ENCODE results near the gene CMTM8. TPM values are rescaled to one million over a fixed set of nuclear protein-coding genes. Genes with fewer than 3 reads are reported as not detected.

CMTM8 gene
- total and polyA plus RNA-seq, 2 of the 8 experiments (the other 6 are each of a cell fraction or from before 2014, with no cell fraction given) = 10.5 to 22.4 TPM

DNA sequence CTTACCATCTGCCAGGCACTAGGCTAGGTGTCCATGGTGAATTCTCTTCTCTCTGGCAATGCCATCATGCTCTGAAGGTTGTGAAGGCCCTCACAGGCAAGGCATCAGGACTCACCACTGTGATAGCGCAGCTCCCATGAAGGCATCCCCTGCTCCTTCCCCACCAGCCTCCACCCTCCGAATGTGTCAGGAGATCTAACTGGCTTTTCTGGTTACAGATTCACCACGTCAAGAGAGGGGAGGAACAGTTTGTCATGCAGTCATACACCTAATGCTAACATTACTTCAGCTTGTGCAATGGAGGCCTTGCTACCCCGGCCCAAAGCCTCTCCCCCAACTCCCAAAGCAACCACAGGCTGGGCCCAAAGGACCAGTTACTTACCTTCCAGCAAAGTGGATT, 8.9 kb upstream of the CMTM8 start:
- DNase-seq (ENCODE audit: low read depth in 1 of 2, low spot score in 2 of 2) (no peak), FAIRE-seq (no peak)
- POLR2A ChIA-PET (ENCODE audit: partially characterized antibody) = no interaction called here
- Histone ChIP-seq H3K23me2 (ENCODE audit: low read depth, low read length) (no peaks in the 10 kb centered on the region), H4K8ac (ENCODE audit: extremely low read depth, insufficient read depth, low read length) (no peak overlapping the region), H3K27ac (ENCODE audit: low read depth, low read length) (no peak overlapping the region), H3K4me2 (ENCODE audit: insufficient read depth in 1 of 2, low read depth in 2 of 2, low read length in 2 of 2) (no peak overlapping the region), H2AK5ac (ENCODE audit: low read depth, low read length) (no peak overlapping the region), H3K14ac (ENCODE audit: insufficient read length) (no peak overlapping the region), H3K4me1 (replicated peaks in 1 of 4; ENCODE audit: control insufficient read depth in 3 of 4, insufficient read depth in 4 of 4, low read length in 3 of 4) (no peaks in the 10 kb centered on the region), H2BK120ac (replicated peaks; ENCODE audit: low read depth, low read length) (no peak overlapping the region), H3K9ac (replicated peaks in 1 of 4; ENCODE audit: extremely low read depth in 1 of 4, low read depth in 3 of 4, low read length in 3 of 4) (no peak overlapping the region), H2AFZ (ENCODE audit: low read length) (no peak overlapping the region), H3K56ac (replicated peaks; ENCODE audit: insufficient read length, low read depth, low read length) (no peak overlapping the region), H2BK5ac (ENCODE audit: low read depth, low read length) (no peak overlapping the region), H2BK12ac (ENCODE audit: low read depth, low read length) (no peak overlapping the region), H2BK20ac (ENCODE audit: low read length) (no peak overlapping the region), H3K79me2 (ENCODE audit: control insufficient read depth in 1 of 2, insufficient read depth in 2 of 2, low read length in 2 of 2) (no peaks in the 10 kb centered on the region), H3K36me3 (ENCODE audit: control insufficient read depth in 2 of 4, insufficient read depth in 4 of 4, low read length in 3 of 4) (no peaks in the 10 kb centered on the region), H3K18ac (ENCODE audit: extremely low read depth, low read length) (no peak overlapping the region), H3K4me3 (ENCODE audit: extremely low read depth in 1 of 4, insufficient read depth in 2 of 4, low read depth in 3 of 4, low read length in 4 of 4) (no peak overlapping the region), H3K79me1 (ENCODE audit: low read depth, low read length) (no peaks in the 10 kb centered on the region), H2BK15ac (ENCODE audit: low read length) (no peak overlapping the region), H3K23ac (ENCODE audit: insufficient read length) (no peak overlapping the region), H4K91ac (replicated peaks; ENCODE audit: insufficient read length, low read length) (no peak overlapping the region), H4K20me1 (replicated peaks in 1 of 2; ENCODE audit: control insufficient read depth in 1 of 2, insufficient read depth in 2 of 2, low read length in 2 of 2) (peaks cover 0 to 2% of the 10 kb centered on the region in 2 experiments), H3K9me3 (ENCODE audit: insufficient read depth in 2 of 2, low read depth in 1 of 2, low read length in 1 of 2) (no peaks in the 10 kb centered on the region), H3K4ac (replicated peaks; ENCODE audit: insufficient read length, low read depth, low read length) (no peak overlapping the region), H3K27me3 (replicated peaks in 1 of 4; ENCODE audit: control insufficient read depth in 3 of 4, extremely low read depth in 1 of 4, insufficient read depth in 3 of 4, low read length in 3 of 4) (no peaks in the 10 kb centered on the region), H4K5ac (ENCODE audit: insufficient read length, low read depth, low read length) (no peak overlapping the region)
- TF ChIP-seq BCL11A (IDR thresholded peaks at IDR 0.05; ENCODE audit: low read depth in 2 of 2, low read length in 2 of 2) (no peak), CTBP2 (IDR thresholded peaks at IDR 0.05; ENCODE audit: borderline replicate concordance, insufficient read depth, insufficient read length, low read length) (no peak), RBBP5 (IDR thresholded peaks at IDR 0.05; ENCODE audit: borderline replicate concordance, low read depth, low read length) (no peak), SIX5 (IDR thresholded peaks at IDR 0.05; ENCODE audit: low read depth, low read length) (no peak), GTF2F1 (IDR thresholded peaks at IDR 0.05; ENCODE audit: borderline replicate concordance, low read depth, low read length) (no peak), TAF7 (optimal IDR thresholded peaks at IDR 0.05; ENCODE audit: borderline replicate concordance, low read depth, low read length) (no peak), MAFK (IDR thresholded peaks at IDR 0.05; ENCODE audit: low read depth, low read length) (no peak), CEBPB (IDR thresholded peaks at IDR 0.05; ENCODE audit: low read depth, low read length) (no peak), ZNF274 (IDR thresholded peaks at IDR 0.05; ENCODE audit: borderline replicate concordance, extremely low read depth, low read length) (no peak)
- CTCF ChIA-PET (ENCODE audit: partially characterized antibody) = interaction anchor here (0.8 to 2.3 kb wide), 4 partner anchors 10 to 107 kb away, joined by 3 to 13 read pairs (median 4); partner anchors contain the start of gene CMTM8
- 91% methylated on average over 4 of the region's 4 CpGs; no CpG with 5 or more reads in 1 of the 2 experiments for WGBS, 2 experiments (ENCODE audit: extremely low coverage in 1 of 2, insufficient coverage in 1 of 2, insufficient read length in 1 of 2, insufficient replicate concordance in 2 of 2, low coverage in 1 of 2, low lambda C conversion rate in 2 of 2, missing lambda C conversion rate in 1 of 2)
